ENCODE data around the gene ZNF430. TPM values are rescaled to one million over a fixed set of nuclear protein-coding genes. Genes with fewer than 3 reads are reported as not detected.

Gene ZNF430
- polyA plus RNA-seq, 1 donor (not counting 4 experiments of a cell fraction or from before 2014, with no cell fraction given), result 11.8 TPM

GRCh38 chr19:21046489-21046888 lies 26.0 kb downstream of the ZNF430 start:
- dilution Hi-C loops (cut with MboI; ENCODE audit: extremely low pct_ligation_motif_present, low sequenced_read_pairs), result no loop called here
- Histone ChIP-seq H3K9me3 (ENCODE audit: control insufficient read depth, low read depth, low read length) (no peaks in the 10 kb centered on the region), H3K79me2 (ENCODE audit: control insufficient read depth, insufficient read depth, low read length) (peaks cover 46% of the 10 kb centered on the region), H3K4me1 (ENCODE audit: control insufficient read depth, extremely low read depth, insufficient read depth, low read length) (no peaks in the 10 kb centered on the region), H3K36me3 (ENCODE audit: control insufficient read depth in 2 of 2, extremely low read depth in 1 of 2, insufficient read depth in 2 of 2, low read length in 2 of 2) (peaks cover 0 to 3% of the 10 kb centered on the region in 2 experiments), H3K27me3 (ENCODE audit: control insufficient read depth, extremely low read depth, insufficient read depth, low read length) (no peaks in the 10 kb centered on the region), H4K20me1 (ENCODE audit: control insufficient read depth, extremely low read depth, insufficient read depth, low read length) (no peaks in the 10 kb centered on the region), H3K4me3 (ENCODE audit: control insufficient read depth in 2 of 3, extremely low read depth in 1 of 3, insufficient read depth in 2 of 3, low read depth in 1 of 3, low read length in 3 of 3) (no peak overlapping the region), H3K4me2 (ENCODE audit: control insufficient read depth, extremely low read depth, insufficient read depth, low read depth, low read length) (no peak overlapping the region), H3K9ac (ENCODE audit: control insufficient read depth, extremely low read depth, insufficient read depth, low read length) (no peak overlapping the region), H3K9me1 (ENCODE audit: control insufficient read depth, extremely low read depth, insufficient read depth, low read length) (no peaks in the 10 kb centered on the region), H2AFZ (ENCODE audit: control insufficient read depth, low read length) (no peak overlapping the region), H3K27ac (ENCODE audit: control insufficient read depth, insufficient read depth, low read length) (no peak overlapping the region)
- TF ChIP-seq CTCF (optimal IDR thresholded peaks at IDR 0.05 in 1 of 3, IDR thresholded peaks at IDR 0.05 in 1 of 3, conservative IDR thresholded peaks at IDR 0.05 in 1 of 3; ENCODE audit: extremely low read depth in 1 of 3, insufficient read depth in 2 of 3, low read length in 3 of 3) (no peak), EZH2 (IDR thresholded peaks at IDR 0.05; ENCODE audit: low read length) (no peak)
- DNase-seq (ENCODE audit: low read depth, low spot score) (no peak), FAIRE-seq (no peak)

GRCh38 chr19:21047716-21048115 lies 27.3 kb downstream of the ZNF430 start:
- FAIRE-seq, result no peak
- Histone ChIP-seq H3K9me3 (ENCODE audit: control insufficient read depth, low read depth, low read length) (peaks cover under 1% of the 10 kb centered on the region), H3K27me3 (ENCODE audit: control insufficient read depth, extremely low read depth, insufficient read depth, low read length) (no peaks in the 10 kb centered on the region), H3K4me3 (ENCODE audit: control insufficient read depth in 2 of 3, extremely low read depth in 1 of 3, insufficient read depth in 2 of 3, low read depth in 1 of 3, low read length in 3 of 3) (no peak overlapping the region), H3K4me1 (ENCODE audit: control insufficient read depth, extremely low read depth, insufficient read depth, low read length) (no peaks in the 10 kb centered on the region), H3K9ac (ENCODE audit: control insufficient read depth, extremely low read depth, insufficient read depth, low read length) (no peak overlapping the region), H2AFZ (ENCODE audit: control insufficient read depth, low read length) (no peak overlapping the region), H3K27ac (ENCODE audit: control insufficient read depth, insufficient read depth, low read length) (no peak overlapping the region), H3K9me1 (ENCODE audit: control insufficient read depth, extremely low read depth, insufficient read depth, low read length) (no peaks in the 10 kb centered on the region), H4K20me1 (ENCODE audit: control insufficient read depth, extremely low read depth, insufficient read depth, low read length) (no peaks in the 10 kb centered on the region), H3K4me2 (ENCODE audit: control insufficient read depth, extremely low read depth, insufficient read depth, low read depth, low read length) (no peak overlapping the region), H3K79me2 (ENCODE audit: control insufficient read depth, insufficient read depth, low read length) (peaks cover 42% of the 10 kb centered on the region), H3K36me3 (ENCODE audit: control insufficient read depth in 2 of 2, extremely low read depth in 1 of 2, insufficient read depth in 2 of 2, low read length in 2 of 2) (peaks cover 0 to 3% of the 10 kb centered on the region in 2 experiments)
- TF ChIP-seq CTCF (optimal IDR thresholded peaks at IDR 0.05 in 1 of 3, IDR thresholded peaks at IDR 0.05 in 1 of 3, conservative IDR thresholded peaks at IDR 0.05 in 1 of 3; ENCODE audit: extremely low read depth in 1 of 3, insufficient read depth in 2 of 3, low read length in 3 of 3) (no peak), EZH2 (IDR thresholded peaks at IDR 0.05; ENCODE audit: low read length) (no peak)
- no peak for DNase-seq (ENCODE audit: low read depth, low spot score)
- dilution Hi-C loops (cut with MboI; ENCODE audit: extremely low pct_ligation_motif_present, low sequenced_read_pairs), result no loop called here

All from keratinocyte (primary cell).